GM23338 (cell line): ENCODE measurements around the gene ANKS1B. TPM values are rescaled to one million over a fixed set of nuclear protein-coding genes. Genes with fewer than 3 reads are reported as not detected.

ENCODE experiments used
- ATAC-seq: fragments of 200-7000 bp; cut with Tn5 transposase; 3 replicates; pipeline ENCODE4 v1.9.1; 2020
- DNase-seq: peaks from one replicate; pipeline ENCODE4 v3.0.0-alpha.2; 2015; ENCODE audit warnings: low spot score
- H2AFZ ChIP-seq: fragments of 200-600 bp; sonication (generic); 2 replicates; pipeline ENCODE4 v1.8.0; 2016; ENCODE audit warnings: antibody characterized with exemption, mild to moderate bottlenecking, moderate library complexity
- H3F3A ChIP-seq: fragments of 200-600 bp; sonication (generic); replicated peaks from 2 replicates; pipeline ENCODE4 v1.8.0; 2017; ENCODE audit warnings: antibody characterized with exemption, mixed run types, low read depth
- H3K27ac ChIP-seq: fragments of 200-600 bp; sonication (generic); 2 replicates; pipeline ENCODE4 v1.6.1; 2016; ENCODE audit warnings: low read depth
- H3K27me3 ChIP-seq: fragments of 200-600 bp; sonication (generic); 2 replicates; pipeline ENCODE4 v1.8.0; 2016; ENCODE audit warnings: mild to moderate bottlenecking, mixed run types, moderate library complexity; ENCODE audit not compliant: insufficient read depth
- H3K36me3 ChIP-seq: fragments of 200-600 bp; sonication (generic); 2 replicates; pipeline ENCODE4 v1.8.0; 2016; ENCODE audit warnings: mild to moderate bottlenecking; ENCODE audit not compliant: insufficient read depth
- H3K4me1 ChIP-seq: fragments of 200-600 bp; sonication (generic); 2 replicates; pipeline ENCODE4 v1.8.0; 2016; ENCODE audit warnings: mild to moderate bottlenecking, moderate library complexity; ENCODE audit not compliant: insufficient read depth
- H3K4me2 ChIP-seq: fragments of 200-600 bp; sonication (generic); 2 replicates; pipeline ENCODE4 v1.7.1; 2017; ENCODE audit warnings: mixed run types
- H3K4me3 ChIP-seq: fragments of 200-600 bp; sonication (generic); 2 replicates; pipeline ENCODE4 v1.6.1; 2016; ENCODE audit warnings: mixed run types
- H3K79me2 ChIP-seq: fragments of 200-600 bp; sonication (generic); replicated peaks from 2 replicates; pipeline ENCODE4 v1.8.0; 2017; ENCODE audit warnings: mild to moderate bottlenecking; ENCODE audit not compliant: insufficient read depth
- H3K9me2 ChIP-seq: fragments of 200-600 bp; sonication (generic); 2 replicates; pipeline ENCODE4 v1.8.0; 2017; ENCODE audit not compliant: insufficient read depth
- H4K20me1 ChIP-seq: fragments of 200-600 bp; sonication (generic); replicated peaks from 2 replicates; pipeline ENCODE4 v1.8.0; 2017; ENCODE audit warnings: mild to moderate bottlenecking; ENCODE audit not compliant: insufficient read depth
- H3K27ac Mint-ChIP-seq: 2 replicates; pipeline ENCODE4 v1.8.0; 2020; ENCODE audit warnings: inconsistent platforms, mild to moderate bottlenecking, moderate library complexity, mixed read lengths
- H3K27me3 Mint-ChIP-seq: 3 replicates; pipeline ENCODE4 v1.8.0; 2022; ENCODE audit warnings: low read depth, mild to moderate bottlenecking, moderate library complexity, mixed read lengths, inconsistent platforms; ENCODE audit not compliant: insufficient read depth, poor library complexity
- H3K36me3 Mint-ChIP-seq: 3 replicates; pipeline ENCODE4 v1.8.0; 2021; ENCODE audit warnings: low read depth, mild to moderate bottlenecking, inconsistent platforms, moderate library complexity, mixed read lengths
- H3K4me1 Mint-ChIP-seq: 3 replicates; pipeline ENCODE4 v1.8.0; 2020; ENCODE audit warnings: mild to moderate bottlenecking, inconsistent platforms, mixed read lengths
- H3K4me3 Mint-ChIP-seq: 3 replicates; pipeline ENCODE4 v1.8.0; 2021; ENCODE audit warnings: moderate library complexity, mild to moderate bottlenecking, inconsistent platforms, mixed read lengths
- H3K9me3 Mint-ChIP-seq: 3 replicates; pipeline ENCODE4 v1.8.0; 2020; ENCODE audit warnings: moderate library complexity, mild to moderate bottlenecking, inconsistent platforms, mixed read lengths
- CREB1 ChIP-seq: fragments of 250-450 bp; sonication (Bioruptor Pico); IDR thresholded peaks from 2 replicates; pipeline ENCODE4 v1.5.0; 2020; ENCODE audit warnings: low read depth, mild to moderate bottlenecking, moderate library complexity
- EZH2 ChIP-seq: fragments of 200-600 bp; sonication (generic); IDR thresholded peaks from one replicate; pipeline ENCODE4 v1.8.0; 2017; ENCODE audit warnings: antibody characterized with exemption, mild to moderate bottlenecking, low read depth; ENCODE audit not compliant: unreplicated experiment
- EZH2phosphoT487 ChIP-seq: fragments of 200-600 bp; sonication (generic); IDR thresholded peaks from one replicate; pipeline ENCODE4 v1.8.1; 2018; ENCODE audit warnings: antibody characterized with exemption; ENCODE audit not compliant: unreplicated experiment
- JUNB ChIP-seq: IDR thresholded peaks from one replicate; pipeline ENCODE4 v1.6.1; 2016; ENCODE audit warnings: antibody characterized with exemption; ENCODE audit not compliant: unreplicated experiment
- NANOG ChIP-seq: IDR thresholded peaks from 2 replicates; pipeline ENCODE4 v1.6.1; 2016; ENCODE audit warnings: antibody characterized with exemption, borderline replicate concordance
- POLR2AphosphoS5 ChIP-seq: IDR thresholded peaks from 2 replicates; pipeline ENCODE4 v1.6.1; 2016; ENCODE audit warnings: antibody characterized with exemption, low read depth
- STAT1 ChIP-seq: IDR thresholded peaks from one replicate; pipeline ENCODE4 v1.6.1; 2016; ENCODE audit warnings: antibody characterized with exemption; ENCODE audit not compliant: unreplicated experiment
- ZNF114 ChIP-seq: fragments of 250-450 bp; sonication (Bioruptor Pico); IDR thresholded peaks from 2 replicates; pipeline ENCODE4 v1.5.0; 2020; ENCODE audit warnings: mild to moderate bottlenecking, moderate library complexity
- ZNF331 ChIP-seq: fragments of 250-450 bp; sonication (Bioruptor Pico); IDR thresholded peaks from 2 replicates; pipeline ENCODE4 v1.5.0; 2020; ENCODE audit warnings: low read depth, mild to moderate bottlenecking, moderate library complexity
- polyA plus RNA-seq: library from polyadenylated mRNA; unstranded; fragments of >200 nt; fragmentation: Nextera tagmentation; extraction: Ambion mirVana; gene quantifications from 2 replicates; pipeline ENCODE4 v1.2.1, GENCODE V29; 2016
- total RNA-seq: library from RNA; depleted of rRNA; stranded (reverse); fragments of >200 nt; shearing (Covaris generic); gene quantifications from 2 replicates; pipeline ENCODE4 v1.2.3, GENCODE V29; 2014
- TF ChIP-seq, protein P1 (sequence below): IDR thresholded peaks from one replicate; pipeline ENCODE4 v1.6.1; 2018; ENCODE audit warnings: antibody characterized with exemption; ENCODE audit not compliant: unreplicated experiment
- TF ChIP-seq, protein P2 (sequence below), 2 experiments: fragments of 200-600 bp in 1 of 2; sonication (generic) in 1 of 2; conservative IDR thresholded peaks; 2 replicates each; pipeline versions ENCODE4 v1.5.1 to v1.6.1; 2016 to 2017; ENCODE audit warnings: antibody characterized with exemption in 2 of 2, low read depth in 2 of 2, mild to moderate bottlenecking in 2 of 2, moderate library complexity in 1 of 2
- TF ChIP-seq, protein P3 (sequence below): IDR thresholded peaks from 2 replicates; pipeline ENCODE4 v1.6.1; 2016; ENCODE audit warnings: antibody characterized with exemption

Gene ANKS1B
- total and polyA plus RNA-seq, 2 experiments from 2014 or later, result 4.3 to 5.8 TPM

DNA sequence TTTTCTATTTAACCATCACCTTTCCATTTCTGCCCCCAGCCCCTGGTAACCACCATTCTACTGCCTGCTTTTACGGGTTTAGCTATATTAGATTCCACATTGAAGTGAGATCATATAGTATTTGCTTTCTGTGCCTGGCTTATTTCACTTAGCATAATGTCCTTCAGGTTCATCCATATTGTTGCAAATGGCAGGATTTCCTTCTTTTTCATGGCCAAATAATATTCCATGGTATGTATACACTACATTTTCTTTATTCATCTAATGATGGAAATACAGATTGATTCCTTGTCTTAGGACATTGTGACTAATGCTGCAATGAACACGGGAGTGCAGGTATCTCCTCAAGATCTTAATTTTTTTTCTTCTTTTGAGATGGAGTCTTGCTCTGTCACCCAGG lies 1137.5 kb downstream of the ANKS1B start (continued):
- TF ChIP-seq, protein P1, sequence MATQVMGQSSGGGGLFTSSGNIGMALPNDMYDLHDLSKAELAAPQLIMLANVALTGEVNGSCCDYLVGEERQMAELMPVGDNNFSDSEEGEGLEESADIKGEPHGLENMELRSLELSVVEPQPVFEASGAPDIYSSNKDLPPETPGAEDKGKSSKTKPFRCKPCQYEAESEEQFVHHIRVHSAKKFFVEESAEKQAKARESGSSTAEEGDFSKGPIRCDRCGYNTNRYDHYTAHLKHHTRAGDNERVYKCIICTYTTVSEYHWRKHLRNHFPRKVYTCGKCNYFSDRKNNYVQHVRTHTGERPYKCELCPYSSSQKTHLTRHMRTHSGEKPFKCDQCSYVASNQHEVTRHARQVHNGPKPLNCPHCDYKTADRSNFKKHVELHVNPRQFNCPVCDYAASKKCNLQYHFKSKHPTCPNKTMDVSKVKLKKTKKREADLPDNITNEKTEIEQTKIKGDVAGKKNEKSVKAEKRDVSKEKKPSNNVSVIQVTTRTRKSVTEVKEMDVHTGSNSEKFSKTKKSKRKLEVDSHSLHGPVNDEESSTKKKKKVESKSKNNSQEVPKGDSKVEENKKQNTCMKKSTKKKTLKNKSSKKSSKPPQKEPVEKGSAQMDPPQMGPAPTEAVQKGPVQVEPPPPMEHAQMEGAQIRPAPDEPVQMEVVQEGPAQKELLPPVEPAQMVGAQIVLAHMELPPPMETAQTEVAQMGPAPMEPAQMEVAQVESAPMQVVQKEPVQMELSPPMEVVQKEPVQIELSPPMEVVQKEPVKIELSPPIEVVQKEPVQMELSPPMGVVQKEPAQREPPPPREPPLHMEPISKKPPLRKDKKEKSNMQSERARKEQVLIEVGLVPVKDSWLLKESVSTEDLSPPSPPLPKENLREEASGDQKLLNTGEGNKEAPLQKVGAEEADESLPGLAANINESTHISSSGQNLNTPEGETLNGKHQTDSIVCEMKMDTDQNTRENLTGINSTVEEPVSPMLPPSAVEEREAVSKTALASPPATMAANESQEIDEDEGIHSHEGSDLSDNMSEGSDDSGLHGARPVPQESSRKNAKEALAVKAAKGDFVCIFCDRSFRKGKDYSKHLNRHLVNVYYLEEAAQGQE, result no peak
- TF ChIP-seq POLR2AphosphoS5 (no peak), JUNB (no peak)

DNA sequence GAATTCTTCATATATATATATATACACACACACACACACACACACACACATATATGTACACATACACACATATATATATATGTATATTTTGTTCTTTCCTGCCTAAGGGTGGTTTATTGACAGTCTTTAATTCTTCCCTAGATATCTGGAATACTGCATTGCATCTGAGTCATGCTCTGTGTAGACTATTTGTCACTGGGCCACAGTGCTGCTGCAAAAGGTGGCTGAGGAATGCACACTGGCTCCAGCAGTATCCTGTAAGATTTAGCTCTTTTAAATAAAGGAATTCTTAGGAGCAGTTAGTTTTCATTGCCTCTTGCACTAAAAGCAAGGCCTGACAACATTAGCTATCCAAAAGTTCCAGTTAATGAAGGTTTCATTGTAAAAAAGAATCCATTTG lies 1138.8 kb downstream of the ANKS1B start:
- Mint-ChIP-seq H3K9me3 (no peaks in the 10 kb centered on the region; the same call in 2 of the 3 replicates), H3K27me3 (no peaks in the 10 kb centered on the region), H3K27ac (no peak overlapping the region; the same call in 1 of the 2 replicates), H3K36me3 (no peaks in the 10 kb centered on the region), H3K4me3 (no peak overlapping the region), H3K4me1 (peaks cover 12% of the 10 kb centered on the region)
- Histone ChIP-seq H3K4me2 (no peak overlapping the region), H3K9me2 (no peaks in the 10 kb centered on the region), H3K79me2 (no peaks in the 10 kb centered on the region), H3K4me3 (no peak overlapping the region), H3K27ac (no peak overlapping the region), H2AFZ (no peak overlapping the region), H3K36me3 (no peaks in the 10 kb centered on the region), H4K20me1 (no peaks in the 10 kb centered on the region), H3K4me1 (no peaks in the 10 kb centered on the region), H3F3A (no peaks in the 10 kb centered on the region), H3K27me3 (no peaks in the 10 kb centered on the region)
- ATAC-seq (peak; percentile 35; the same call in 2 of the 3 replicates), DNase-seq (no peak)
- TF ChIP-seq, protein P1, result no peak
- TF ChIP-seq CREB1 (CRISPR knock-in tag) (no peak), ZNF114 (CRISPR knock-in tag) (no peak), STAT1 (no peak), EZH2 (no peak), ZNF331 (no peak), JUNB (no peak), EZH2phosphoT487 (no peak), NANOG (no peak)
- TF ChIP-seq, protein P2, sequence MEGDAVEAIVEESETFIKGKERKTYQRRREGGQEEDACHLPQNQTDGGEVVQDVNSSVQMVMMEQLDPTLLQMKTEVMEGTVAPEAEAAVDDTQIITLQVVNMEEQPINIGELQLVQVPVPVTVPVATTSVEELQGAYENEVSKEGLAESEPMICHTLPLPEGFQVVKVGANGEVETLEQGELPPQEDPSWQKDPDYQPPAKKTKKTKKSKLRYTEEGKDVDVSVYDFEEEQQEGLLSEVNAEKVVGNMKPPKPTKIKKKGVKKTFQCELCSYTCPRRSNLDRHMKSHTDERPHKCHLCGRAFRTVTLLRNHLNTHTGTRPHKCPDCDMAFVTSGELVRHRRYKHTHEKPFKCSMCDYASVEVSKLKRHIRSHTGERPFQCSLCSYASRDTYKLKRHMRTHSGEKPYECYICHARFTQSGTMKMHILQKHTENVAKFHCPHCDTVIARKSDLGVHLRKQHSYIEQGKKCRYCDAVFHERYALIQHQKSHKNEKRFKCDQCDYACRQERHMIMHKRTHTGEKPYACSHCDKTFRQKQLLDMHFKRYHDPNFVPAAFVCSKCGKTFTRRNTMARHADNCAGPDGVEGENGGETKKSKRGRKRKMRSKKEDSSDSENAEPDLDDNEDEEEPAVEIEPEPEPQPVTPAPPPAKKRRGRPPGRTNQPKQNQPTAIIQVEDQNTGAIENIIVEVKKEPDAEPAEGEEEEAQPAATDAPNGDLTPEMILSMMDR (conservative IDR thresholded peaks at IDR 0.05; ENCODE audit: low read depth in 2 of 2), result no peak
- TF ChIP-seq, protein P3, sequence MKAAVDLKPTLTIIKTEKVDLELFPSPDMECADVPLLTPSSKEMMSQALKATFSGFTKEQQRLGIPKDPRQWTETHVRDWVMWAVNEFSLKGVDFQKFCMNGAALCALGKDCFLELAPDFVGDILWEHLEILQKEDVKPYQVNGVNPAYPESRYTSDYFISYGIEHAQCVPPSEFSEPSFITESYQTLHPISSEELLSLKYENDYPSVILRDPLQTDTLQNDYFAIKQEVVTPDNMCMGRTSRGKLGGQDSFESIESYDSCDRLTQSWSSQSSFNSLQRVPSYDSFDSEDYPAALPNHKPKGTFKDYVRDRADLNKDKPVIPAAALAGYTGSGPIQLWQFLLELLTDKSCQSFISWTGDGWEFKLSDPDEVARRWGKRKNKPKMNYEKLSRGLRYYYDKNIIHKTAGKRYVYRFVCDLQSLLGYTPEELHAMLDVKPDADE, result no peak
